GM21717 (cell line): ENCODE data around the gene EPSTI1.
"Not testable (repeated sequence)": the region's sequence is repeated elsewhere in the genome, so short reads cannot be mapped to it uniquely, and the experiment has no call there.

Experiments
- ATAC-seq: cut with Tn5 transposase; IDR thresholded peaks from one replicate; pipeline ENCODE4 v1.9.1; 2021; ENCODE audit warnings: mild to moderate bottlenecking, moderate library complexity; ENCODE audit not compliant: unreplicated experiment

EPSTI1 gene

GRCh38 chr13:42895776-42896175, 96.3 kb downstream of the EPSTI1 start:
- ATAC-seq = no peak

DNA sequence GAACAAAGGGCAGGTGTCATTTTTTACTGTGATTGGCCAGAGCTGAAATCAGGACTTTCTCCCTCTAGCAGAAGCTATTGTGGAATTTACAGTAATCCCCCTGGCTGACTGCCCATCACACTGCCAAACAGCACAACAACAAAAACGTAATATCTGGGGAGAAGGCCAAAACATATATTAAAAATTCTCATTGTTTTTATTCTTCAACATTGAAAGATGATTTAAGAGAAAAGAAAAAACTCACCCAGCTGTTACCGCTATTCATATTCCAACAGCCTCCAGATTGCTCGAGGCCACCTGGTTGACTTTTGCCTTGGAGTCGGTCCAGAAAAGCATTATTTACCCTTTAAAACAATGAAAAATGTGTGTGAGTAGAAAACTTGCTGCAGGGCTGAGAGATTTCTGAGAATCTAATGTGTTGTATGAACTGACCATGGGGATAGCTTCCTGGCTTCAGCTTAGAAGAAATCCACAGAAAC, 97.2 kb downstream of the EPSTI1 start:
- ATAC-seq = no peak

- ATAC-seq = no peak
Measured at GRCh38 chr13:42893214-42893671, 98.8 kb downstream of the EPSTI1 start.

DNA sequence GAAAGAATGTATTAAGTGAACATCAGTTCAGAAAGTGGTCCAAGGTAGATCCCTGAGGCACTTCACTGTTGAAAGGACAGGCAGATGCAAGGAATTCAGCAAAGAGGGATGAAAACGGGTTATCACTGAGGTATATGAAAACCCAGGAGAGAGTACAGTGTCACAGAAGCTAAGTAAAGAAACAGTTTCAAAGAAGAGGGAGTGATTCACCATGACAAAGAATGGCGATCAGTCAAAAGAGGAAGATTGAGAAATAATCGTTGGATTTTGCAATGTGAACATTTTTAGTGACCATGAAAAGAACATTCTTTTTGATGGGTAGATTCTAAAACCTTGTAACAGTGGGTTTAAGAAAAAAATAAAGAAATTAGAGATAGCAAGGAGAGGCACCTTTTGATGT, 99.3 kb downstream of the EPSTI1 start:
- ATAC-seq = no peak

- ATAC-seq = no peak
Measured at GRCh38 chr13:42891591-42891990, 100.5 kb downstream of the EPSTI1 start.

DNA sequence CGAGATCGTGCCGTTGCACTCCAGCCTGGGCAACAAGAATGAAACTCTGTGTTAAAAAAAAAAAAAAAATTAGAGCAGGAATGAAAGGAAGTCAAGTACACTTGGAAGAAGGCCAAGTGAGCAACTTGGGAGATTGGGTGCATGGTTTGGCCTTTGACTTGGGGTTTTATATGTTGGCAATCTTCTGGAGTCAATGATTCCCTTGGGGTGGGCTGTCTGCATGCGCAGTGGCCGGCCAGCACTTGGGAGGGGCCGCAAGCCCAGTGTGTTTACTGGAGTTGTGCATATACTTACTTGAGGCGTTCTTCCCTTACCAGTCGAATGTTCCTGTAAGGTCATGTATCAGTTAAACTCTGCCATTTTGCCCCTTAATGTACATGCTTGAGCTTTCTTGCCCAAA, 106.7 kb downstream of the EPSTI1 start:
- no peak for ATAC-seq

DNA sequence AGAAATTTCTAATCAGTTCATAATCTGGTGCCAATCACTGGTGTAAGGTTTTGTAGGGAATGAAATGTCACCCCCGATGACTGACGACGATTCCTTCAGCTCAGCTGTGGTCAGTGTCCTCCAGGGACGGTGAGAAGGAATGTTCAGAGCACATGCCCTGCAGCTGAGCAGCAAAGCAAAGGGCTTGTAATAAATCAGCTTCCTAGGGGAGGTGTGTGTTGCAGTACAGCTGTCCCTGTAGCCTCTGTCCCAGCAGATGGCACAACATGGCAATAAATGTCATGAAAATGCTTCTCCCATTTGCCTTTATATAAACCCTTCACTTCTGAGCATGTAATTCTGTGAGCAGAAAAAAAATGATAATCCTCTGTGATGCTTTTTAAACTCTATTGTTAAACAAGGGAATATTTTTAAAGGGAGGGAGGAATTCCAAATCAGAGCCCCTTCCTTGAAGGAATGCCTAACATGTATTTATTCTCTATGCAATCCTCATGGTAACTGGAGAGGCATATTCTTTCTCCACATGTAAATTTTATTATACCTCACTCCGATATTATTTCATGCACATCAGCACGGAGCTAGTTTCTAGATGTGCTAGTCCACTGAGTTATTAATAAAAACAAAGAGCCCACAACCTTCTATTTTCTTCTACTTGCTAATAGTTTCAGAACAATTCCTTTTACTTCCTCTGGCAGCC, 108.1 kb downstream of the EPSTI1 start:
- no peak for ATAC-seq

DNA sequence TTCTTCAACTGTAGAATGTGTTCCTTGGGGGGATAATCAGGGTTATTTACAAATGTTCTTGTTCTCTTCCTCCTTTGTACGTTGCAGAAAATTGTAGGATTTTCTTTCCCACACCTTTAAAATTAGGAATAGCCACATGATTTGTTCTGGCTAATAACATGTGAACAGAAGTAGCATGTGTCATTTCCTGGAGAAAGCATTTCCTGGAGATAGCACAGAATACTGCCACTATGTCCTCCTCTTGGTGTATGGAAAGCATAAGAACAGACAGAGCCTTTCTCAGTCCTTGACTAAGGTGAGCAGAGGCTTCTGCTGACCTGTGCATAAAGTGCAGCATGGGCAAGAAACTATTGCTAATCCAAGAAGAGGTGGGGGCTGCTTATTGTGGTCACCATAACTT, 108.9 kb downstream of the EPSTI1 start:
- ATAC-seq = no peak

DNA sequence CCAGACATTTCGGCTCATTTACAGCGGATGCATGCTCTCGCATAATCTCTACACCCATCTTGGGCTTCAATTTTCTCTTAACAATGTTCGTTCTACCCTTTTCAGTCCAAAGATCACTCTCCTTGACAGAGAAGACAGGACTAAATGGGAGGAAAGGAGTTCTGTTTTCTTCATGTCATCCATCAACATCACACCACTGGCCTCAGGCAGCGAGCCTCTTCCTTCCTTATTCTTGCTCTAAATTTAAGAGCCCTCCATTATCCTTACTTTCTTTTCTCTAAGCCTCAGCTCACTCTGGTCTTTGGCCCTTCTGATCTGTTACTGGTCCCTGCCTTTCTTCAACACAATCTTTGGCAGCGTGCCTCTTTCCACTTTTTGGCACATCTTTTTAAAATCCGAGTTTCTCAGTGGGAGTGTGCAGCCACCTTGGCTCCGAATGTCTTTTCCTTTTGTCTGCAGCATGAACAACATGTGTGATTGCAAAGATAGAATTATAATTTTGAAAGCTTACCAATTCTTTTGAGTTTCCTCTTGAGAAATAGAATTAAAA, 111.9 kb downstream of the EPSTI1 start:
- ATAC-seq = no peak

DNA sequence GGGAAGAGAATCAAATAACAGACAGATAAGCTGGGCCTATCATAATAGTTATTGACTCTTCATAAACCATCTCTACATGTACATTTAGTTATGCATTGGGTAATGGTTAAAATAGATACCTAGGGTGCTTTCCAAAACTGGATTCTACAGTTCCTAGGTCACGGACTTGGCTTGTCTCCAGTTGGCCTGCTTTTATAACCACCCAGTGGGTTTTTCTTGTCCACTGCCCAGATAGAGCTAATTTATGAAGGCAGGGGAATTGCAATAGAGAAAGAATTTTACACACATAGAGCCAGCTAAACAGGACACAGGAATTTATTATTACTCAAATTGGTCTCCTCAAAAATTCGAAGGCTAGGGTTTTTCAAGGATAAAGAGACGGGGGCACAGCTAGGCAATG, 113.3 kb downstream of the EPSTI1 start:
- ATAC-seq = no peak

DNA sequence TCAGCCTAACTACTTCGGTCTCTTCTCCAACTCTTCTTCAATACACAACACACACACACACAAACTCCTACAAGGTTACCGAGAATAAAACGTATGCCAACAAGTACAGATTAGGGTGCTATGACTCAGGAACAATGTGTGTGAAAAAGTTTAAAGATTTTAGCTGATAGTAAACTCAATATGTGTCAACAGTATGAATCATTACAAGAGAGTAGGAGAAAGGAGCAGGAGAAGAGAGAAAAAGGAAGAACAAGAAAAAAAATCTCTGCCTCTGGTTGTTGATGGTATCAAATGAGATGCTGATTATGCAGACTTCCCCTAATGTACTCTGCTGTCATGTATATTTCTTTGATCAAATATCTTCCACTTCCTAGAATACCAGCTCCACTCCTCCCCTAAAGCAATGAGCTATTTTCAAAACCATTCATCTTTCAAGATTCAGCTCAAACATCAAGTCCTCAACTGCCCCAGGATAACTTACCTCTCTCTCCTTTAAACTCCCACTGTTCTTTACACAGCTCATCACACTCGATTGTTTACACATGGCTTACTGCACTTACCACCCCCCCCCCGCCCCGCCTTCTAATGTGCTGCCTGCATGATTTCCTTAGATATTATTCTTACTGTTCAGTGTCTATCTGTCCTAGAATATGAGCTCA, 115.0 kb downstream of the EPSTI1 start:
- peak; percentile 25 for ATAC-seq

GRCh38 chr13:42876270-42876714, 115.7 kb downstream of the EPSTI1 start:
- peak; percentile 89 for ATAC-seq

- peak; percentile 21 for ATAC-seq
Measured at GRCh38 chr13:42875475-42876269, 116.4 kb downstream of the EPSTI1 start.

DNA sequence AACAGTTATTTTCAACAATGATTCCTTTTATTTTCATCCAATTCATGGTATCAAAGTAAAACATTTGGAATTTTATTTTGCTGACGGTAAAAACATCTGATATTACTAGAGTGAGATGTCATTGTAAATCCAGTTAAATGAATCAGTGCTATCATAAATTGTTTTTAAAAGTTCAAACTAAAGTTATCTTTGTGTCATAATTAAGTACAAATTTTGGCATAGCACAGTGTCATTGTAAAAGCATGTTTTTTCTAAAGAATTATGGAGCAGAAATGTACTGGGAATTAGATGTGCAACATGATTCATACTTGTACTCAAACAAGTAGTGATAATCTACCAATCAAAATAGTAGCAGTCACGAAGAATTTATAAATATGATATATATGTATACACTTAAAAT, 117.8 kb downstream of the EPSTI1 start:
- ATAC-seq = no peak

GRCh38 chr13:42873081-42873480, 119.0 kb downstream of the EPSTI1 start:
- ATAC-seq = no peak

- no peak for ATAC-seq
Measured at GRCh38 chr13:42867232-42867631, 124.8 kb downstream of the EPSTI1 start.

DNA sequence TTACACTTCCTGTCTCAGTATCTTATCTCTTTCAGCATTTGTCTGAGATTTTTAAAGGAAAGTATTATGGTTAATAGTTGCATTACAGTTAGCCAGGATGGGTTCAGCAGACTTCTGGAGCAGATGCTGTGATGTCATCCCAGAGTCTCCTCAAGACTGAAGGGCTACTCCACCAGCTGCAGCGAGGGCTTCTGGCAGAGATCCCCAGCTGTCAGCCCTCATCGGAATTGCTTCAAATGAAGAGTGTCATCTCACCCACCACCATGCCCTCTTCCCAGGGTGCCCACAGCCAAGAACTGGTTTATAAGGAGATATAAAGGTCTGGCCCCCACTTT, 126.3 kb downstream of the EPSTI1 start:
- no peak for ATAC-seq

GRCh38 chr13:42864952-42865767, 126.9 kb downstream of the EPSTI1 start:
- no peak for ATAC-seq

DNA sequence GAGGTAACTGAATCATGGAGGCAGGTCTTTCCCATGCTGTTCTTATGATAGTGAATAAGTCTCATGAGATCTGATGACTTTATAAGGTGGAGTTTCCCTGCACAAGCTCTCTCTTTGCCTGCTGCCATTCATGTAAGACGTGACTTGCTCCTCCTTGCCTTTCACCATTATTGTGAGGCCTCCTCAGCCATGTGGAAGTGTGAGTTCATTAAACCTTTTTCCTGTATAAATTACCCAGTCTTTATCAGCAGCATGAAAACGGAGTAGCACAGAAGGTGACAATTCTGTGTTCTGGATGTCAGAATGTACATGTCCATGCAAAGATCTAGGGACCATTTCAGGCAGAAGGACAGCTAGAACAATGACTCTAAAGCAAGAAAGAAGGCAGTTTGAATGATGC, 129.7 kb downstream of the EPSTI1 start:
- ATAC-seq = not testable (repeated sequence)

DNA sequence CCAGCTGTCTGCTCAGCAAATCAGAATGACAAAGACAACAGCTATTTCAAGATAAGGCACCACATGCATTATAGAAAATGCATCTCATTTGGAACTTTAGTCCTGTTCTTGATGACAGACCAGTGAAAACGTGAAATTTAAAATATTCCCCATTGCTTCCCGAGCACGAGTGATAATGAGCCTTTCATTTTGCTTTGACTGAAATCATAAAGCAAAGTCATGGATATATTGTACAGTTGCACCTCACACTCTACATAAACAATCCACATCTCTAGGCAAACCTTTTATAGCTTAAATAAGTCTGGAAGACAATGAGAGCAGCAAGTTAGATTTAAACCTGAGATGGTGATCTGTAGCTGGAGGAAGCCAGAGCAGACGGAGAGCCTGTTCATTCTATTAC, 131.6 kb downstream of the EPSTI1 start:
- ATAC-seq = no peak

DNA sequence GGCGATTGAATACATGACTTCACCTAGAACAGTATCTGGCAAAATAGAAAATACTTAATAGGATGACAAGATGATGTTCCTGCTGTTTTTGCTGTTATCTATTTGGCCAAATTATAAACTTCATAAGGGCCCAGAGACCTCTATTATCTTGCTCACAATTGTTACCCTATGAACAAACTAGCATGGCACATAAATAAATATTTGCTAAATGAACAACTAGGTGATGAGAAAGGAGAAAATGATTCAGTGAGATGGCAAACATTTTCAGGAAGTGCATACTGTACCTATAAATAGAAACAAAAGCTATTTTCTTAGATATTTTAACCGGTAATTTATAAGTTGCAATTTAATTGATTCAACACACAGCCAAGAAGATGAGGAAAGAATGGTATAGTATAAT, 132.3 kb downstream of the EPSTI1 start:
- no peak for ATAC-seq
